Activated naive CD8-positive, alpha-beta T cell treated with anti-CD3 and anti-CD28 coated beads for 36 hours (primary cell): Measurements from ENCODE around the gene CDKL4. TPM values are rescaled to one million over a fixed set of nuclear protein-coding genes. Genes with fewer than 3 reads are reported as not detected.
"Not testable (repeated sequence)": the region's sequence is repeated elsewhere in the genome, so short reads cannot be mapped to it uniquely, and the experiment has no call there.

Experiments
- DNase-seq: peaks from one replicate; pipeline ENCODE4 v3.0.0; 2021
- H3K27ac Mint-ChIP-seq: one replicate; pipeline ENCODE4 v1.8.0; 2022; ENCODE audit warnings: mild to moderate bottlenecking, moderate library complexity, mixed read lengths
- H3K27me3 Mint-ChIP-seq: one replicate; pipeline ENCODE4 v1.8.0; 2022; ENCODE audit warnings: mild to moderate bottlenecking, mixed read lengths
- H3K36me3 Mint-ChIP-seq: one replicate; pipeline ENCODE4 v1.8.0; 2021; ENCODE audit warnings: mild to moderate bottlenecking, mixed read lengths
- H3K4me1 Mint-ChIP-seq: one replicate; pipeline ENCODE4 v1.8.0; 2021; ENCODE audit warnings: mixed read lengths
- H3K4me3 Mint-ChIP-seq: one replicate; pipeline ENCODE4 v1.8.0; 2022; ENCODE audit warnings: mild to moderate bottlenecking, moderate library complexity, mixed read lengths
- H3K9me3 Mint-ChIP-seq: one replicate; pipeline ENCODE4 v1.8.0; 2022; ENCODE audit warnings: mixed read lengths
- total RNA-seq, 2 experiments: library from RNA; stranded (reverse); gene quantifications; one replicate each; pipeline ENCODE4 v1.2.3, GENCODE V29; 2021

The CDKL4 gene
- total RNA-seq, 2 experiments from 2014 or later = 0.22 TPM; not detected in 1

- peaks cover 1% of the 10 kb centered on the region for H3K9me3 Mint-ChIP-seq
- no peaks in the 10 kb centered on the region for H3K27me3 Mint-ChIP-seq
Observed at GRCh38 chr2:39150102-39150562, 93.6 kb downstream of the CDKL4 start.

GRCh38 chr2:39146630-39147029 lies 97.1 kb downstream of the CDKL4 start:
- H3K36me3 Mint-ChIP-seq = no peaks in the 10 kb centered on the region
- no peaks in the 10 kb centered on the region for H3K27me3 Mint-ChIP-seq
- no peak for DNase-seq
- peaks cover 1% of the 10 kb centered on the region for H3K9me3 Mint-ChIP-seq
- H3K4me1 Mint-ChIP-seq = peaks cover 5% of the 10 kb centered on the region
- no peak overlapping the region for H3K4me3 Mint-ChIP-seq
- no peak overlapping the region for H3K27ac Mint-ChIP-seq

More at GRCh38 chr2:39150102-39150562, 93.6 kb downstream of the CDKL4 start:
- DNase-seq = no peak
- Mint-ChIP-seq H3K27ac (no peak overlapping the region), H3K4me1 (peaks cover 5% of the 10 kb centered on the region), H3K4me3 (no peak overlapping the region), H3K36me3 (no peaks in the 10 kb centered on the region)

GRCh38 chr2:39145906-39146421 lies 97.8 kb downstream of the CDKL4 start:
- Mint-ChIP-seq H3K27ac (no peak overlapping the region), H3K9me3 (peaks cover 1% of the 10 kb centered on the region)

GRCh38 chr2:39144416-39144815 lies 99.4 kb downstream of the CDKL4 start:
- Mint-ChIP-seq H3K4me1 (peaks cover 5% of the 10 kb centered on the region), H3K27me3 (no peaks in the 10 kb centered on the region), H3K4me3 (no peak overlapping the region), H3K36me3 (no peaks in the 10 kb centered on the region), H3K9me3 (peaks cover 1% of the 10 kb centered on the region), H3K27ac (no peak overlapping the region)
- DNase-seq = no peak

More at GRCh38 chr2:39145906-39146421, 97.8 kb downstream of the CDKL4 start:
- Mint-ChIP-seq H3K4me1 (peaks cover 5% of the 10 kb centered on the region), H3K36me3 (no peaks in the 10 kb centered on the region), H3K4me3 (no peak overlapping the region), H3K27me3 (no peaks in the 10 kb centered on the region)
- DNase-seq = no peak

GRCh38 chr2:39142904-39143605 lies 100.7 kb downstream of the CDKL4 start:
- no peak overlapping the region for H3K4me3 Mint-ChIP-seq
- no peaks in the 10 kb centered on the region for H3K9me3 Mint-ChIP-seq
- no peak overlapping the region for H3K27ac Mint-ChIP-seq
- no peaks in the 10 kb centered on the region for H3K27me3 Mint-ChIP-seq
- H3K4me1 Mint-ChIP-seq = peaks cover 5% of the 10 kb centered on the region
- no peaks in the 10 kb centered on the region for H3K36me3 Mint-ChIP-seq
- DNase-seq = no peak

GRCh38 chr2:39141334-39142271 lies 102.2 kb downstream of the CDKL4 start:
- Mint-ChIP-seq H3K9me3 (no peaks in the 10 kb centered on the region), H3K36me3 (no peaks in the 10 kb centered on the region), H3K4me1 (peaks cover 10% of the 10 kb centered on the region), H3K27ac (no peak overlapping the region), H3K4me3 (no peak overlapping the region), H3K27me3 (no peaks in the 10 kb centered on the region)
- no peak for DNase-seq

GRCh38 chr2:39140948-39141333 lies 102.8 kb downstream of the CDKL4 start:
- H3K4me3 Mint-ChIP-seq, H3K27ac Mint-ChIP-seq, H3K27me3 Mint-ChIP-seq, H3K9me3 Mint-ChIP-seq, DNase-seq, H3K36me3 Mint-ChIP-seq: not testable (repeated sequence)
- peaks cover 15% of the 10 kb centered on the region for H3K4me1 Mint-ChIP-seq

- H3K4me3 Mint-ChIP-seq = no peak overlapping the region
- H3K36me3 Mint-ChIP-seq = no peaks in the 10 kb centered on the region
- no peak overlapping the region for H3K27ac Mint-ChIP-seq
- H3K4me1 Mint-ChIP-seq = peaks cover 21% of the 10 kb centered on the region
- DNase-seq = no peak
- H3K27me3 Mint-ChIP-seq = no peaks in the 10 kb centered on the region
- H3K9me3 Mint-ChIP-seq = no peaks in the 10 kb centered on the region
Observed at GRCh38 chr2:39140322-39140847, 103.4 kb downstream of the CDKL4 start.

GRCh38 chr2:39139511-39140237 lies 104.1 kb downstream of the CDKL4 start:
- Mint-ChIP-seq H3K27ac (peak overlapping the region; percentile 40), H3K4me3 (no peak overlapping the region), H3K4me1 (peaks cover 21% of the 10 kb centered on the region), H3K9me3 (no peaks in the 10 kb centered on the region), H3K36me3 (no peaks in the 10 kb centered on the region), H3K27me3 (no peaks in the 10 kb centered on the region)
- no peak for DNase-seq

- peaks cover 21% of the 10 kb centered on the region for H3K4me1 Mint-ChIP-seq
- no peak for DNase-seq
- no peaks in the 10 kb centered on the region for H3K36me3 Mint-ChIP-seq
- no peak overlapping the region for H3K4me3 Mint-ChIP-seq
- no peaks in the 10 kb centered on the region for H3K9me3 Mint-ChIP-seq
- no peaks in the 10 kb centered on the region for H3K27me3 Mint-ChIP-seq
- H3K27ac Mint-ChIP-seq = no peak overlapping the region
Observed at GRCh38 chr2:39138837-39139211, 104.9 kb downstream of the CDKL4 start.

GRCh38 chr2:39138187-39138836 lies 105.5 kb downstream of the CDKL4 start:
- H3K9me3 Mint-ChIP-seq, DNase-seq, H3K27me3 Mint-ChIP-seq, H3K36me3 Mint-ChIP-seq, H3K27ac Mint-ChIP-seq, H3K4me3 Mint-ChIP-seq: not testable (repeated sequence)
- peaks cover 21% of the 10 kb centered on the region for H3K4me1 Mint-ChIP-seq

- no peaks in the 10 kb centered on the region for H3K9me3 Mint-ChIP-seq
- no peaks in the 10 kb centered on the region for H3K27me3 Mint-ChIP-seq
- H3K4me1 Mint-ChIP-seq = peaks cover 25% of the 10 kb centered on the region
- H3K36me3 Mint-ChIP-seq = no peaks in the 10 kb centered on the region
- no peak overlapping the region for H3K4me3 Mint-ChIP-seq
- H3K27ac Mint-ChIP-seq = peak overlapping the region; percentile 28
- no peak for DNase-seq
Observed at GRCh38 chr2:39136799-39137198, 107.0 kb downstream of the CDKL4 start.

- Mint-ChIP-seq H3K9me3 (no peaks in the 10 kb centered on the region), H3K36me3 (no peaks in the 10 kb centered on the region), H3K4me3 (peak overlapping the region; percentile 1), H3K27ac (peak overlapping the region; percentile 42), H3K4me1 (peaks cover 26% of the 10 kb centered on the region), H3K27me3 (no peaks in the 10 kb centered on the region)
- no peak for DNase-seq
Observed at GRCh38 chr2:39135690-39136259, 108.0 kb downstream of the CDKL4 start.
